ENCODE data around the gene RHO.

RHO gene

GRCh38 chr3:129519896-129520715 lies 8.3 kb upstream of the RHO start:
- no peak for DNase-seq (ENCODE audit: low read depth)

- no peak for DNase-seq (ENCODE audit: low read depth)
These were observed 7.5 kb upstream of the RHO start for GRCh38 chr3:129520960-129521359.

GRCh38 chr3:129521611-129522010 lies 6.8 kb upstream of the RHO start:
- no peak for DNase-seq (ENCODE audit: low read depth)

- no peak for DNase-seq (ENCODE audit: low read depth)
These were observed 5.5 kb upstream of the RHO start for GRCh38 chr3:129522953-129523352.

- DNase-seq (ENCODE audit: low read depth): no peak
These were observed 4.4 kb upstream of the RHO start for GRCh38 chr3:129524081-129524480.

- no peak for DNase-seq (ENCODE audit: low read depth)
These were observed 3.0 kb upstream of the RHO start for GRCh38 chr3:129525341-129525968.

- DNase-seq (ENCODE audit: low read depth): no peak
These were observed 2.1 kb upstream of the RHO start for GRCh38 chr3:129526121-129526900.

- DNase-seq (ENCODE audit: low read depth): no peak
These were observed 1.2 kb upstream of the RHO start for GRCh38 chr3:129527262-129527661.

GRCh38 chr3:129529436-129530210 lies 1.2 kb downstream of the RHO start:
- no peak for DNase-seq (ENCODE audit: low read depth)

- DNase-seq (ENCODE audit: low read depth): no peak
These were observed 1.9 kb downstream of the RHO start for GRCh38 chr3:129530251-129530791.

GRCh38 chr3:129530821-129531220 lies 2.4 kb downstream of the RHO start:
- no peak for DNase-seq (ENCODE audit: low read depth)

GRCh38 chr3:129531699-129532098 lies 3.3 kb downstream of the RHO start:
- no peak for DNase-seq (ENCODE audit: low read depth)

- DNase-seq (ENCODE audit: low read depth): no peak
These were observed 3.8 kb downstream of the RHO start for GRCh38 chr3:129532261-129532660.

- no peak for DNase-seq (ENCODE audit: low read depth)
These were observed 5.0 kb downstream of the RHO start for GRCh38 chr3:129533406-129533805.

GRCh38 chr3:129534428-129535027 lies 6.1 kb downstream of the RHO start:
- no peak for DNase-seq (ENCODE audit: low read depth)

GRCh38 chr3:129535075-129535474 lies 6.6 kb downstream of the RHO start:
- DNase-seq (ENCODE audit: low read depth): no peak

- no peak for DNase-seq (ENCODE audit: low read depth)
These were observed 7.9 kb downstream of the RHO start for GRCh38 chr3:129536374-129536667.

GRCh38 chr3:129536804-129537203 lies 8.4 kb downstream of the RHO start:
- no peak for DNase-seq (ENCODE audit: low read depth)

GRCh38 chr3:129539206-129539605 lies 10.8 kb downstream of the RHO start:
- no peak for DNase-seq (ENCODE audit: low read depth)

- DNase-seq (ENCODE audit: low read depth): no peak
These were observed 12.5 kb downstream of the RHO start for GRCh38 chr3:129540776-129541516.

- DNase-seq (ENCODE audit: low read depth): no peak
These were observed 14.3 kb downstream of the RHO start for GRCh38 chr3:129542747-129543146.
